Stimulated activated CD4-positive, alpha-beta T cell treated with anti-CD3 and anti-CD28 coated beads, TNF-alpha, amount 100 ng/mL, for 48 hours (primary cell): ENCODE results near the gene PGAP3.

Experiments
- DNase-seq, 3 donors: peaks; one replicate each; pipeline ENCODE4 v3.0.0-alpha.2; 2020; ENCODE audit warnings: low read depth in 3 of 3

Gene PGAP3

DNA sequence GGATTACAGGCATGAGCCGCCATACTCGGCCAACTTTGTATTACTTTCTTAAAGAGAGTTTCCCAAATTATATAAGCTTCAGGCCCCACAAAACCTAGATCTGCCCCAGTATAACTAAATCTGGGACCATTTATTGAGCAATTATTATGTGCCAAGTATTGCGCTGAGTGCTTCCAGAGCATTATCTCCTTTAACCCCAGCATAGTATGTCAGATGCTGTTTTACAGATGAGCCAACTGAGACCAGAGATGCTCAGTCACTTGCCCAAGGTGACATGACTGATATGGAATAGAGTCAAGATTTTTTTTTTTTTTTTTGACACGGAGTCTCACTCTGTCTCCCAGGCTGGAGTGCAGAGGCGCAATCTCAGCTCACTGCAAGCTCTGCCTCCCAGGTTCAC lies 10.1 kb upstream of the PGAP3 start:
- DNase-seq = no peak

DNA sequence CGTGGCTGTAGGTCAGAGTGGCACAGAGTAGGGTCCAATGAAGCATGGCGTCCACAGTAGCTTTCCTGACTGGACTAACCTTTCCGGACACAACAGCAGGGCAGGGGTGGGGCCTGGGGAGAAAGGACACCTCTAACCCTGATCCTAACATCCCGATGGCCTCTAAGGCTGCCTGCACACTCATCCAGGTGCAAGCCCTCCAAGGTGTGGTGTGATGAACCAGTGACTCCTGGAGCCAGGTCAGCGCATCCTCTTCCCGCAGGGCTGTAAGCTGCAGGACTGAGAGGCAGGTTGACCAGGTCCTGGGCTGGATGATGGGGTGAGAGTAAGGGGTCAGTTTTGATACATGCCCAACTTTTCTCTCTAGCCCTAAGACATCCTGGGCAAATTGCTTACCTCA lies 8.9 kb upstream of the PGAP3 start:
- DNase-seq = no peak

DNA sequence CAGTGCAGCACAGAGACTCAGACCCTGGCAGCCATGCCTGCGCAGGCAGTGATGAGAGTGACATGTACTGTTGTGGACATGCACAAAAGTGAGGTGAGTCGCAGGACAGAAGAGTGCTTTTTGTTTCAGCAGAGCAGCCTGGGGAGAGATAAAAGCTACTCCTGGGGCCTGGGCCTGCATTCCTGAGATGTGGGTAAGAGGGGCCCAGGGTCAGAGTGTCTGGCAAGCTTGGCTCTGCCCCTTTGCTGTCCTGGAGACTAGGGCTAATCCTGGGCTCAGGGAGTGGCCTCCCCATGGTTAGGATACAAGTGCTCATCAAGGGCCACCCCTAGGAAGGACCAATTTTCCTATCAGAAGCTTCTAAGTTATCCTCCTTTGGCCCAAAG lies 7.2 kb upstream of the PGAP3 start:
- DNase-seq = no peak

DNA sequence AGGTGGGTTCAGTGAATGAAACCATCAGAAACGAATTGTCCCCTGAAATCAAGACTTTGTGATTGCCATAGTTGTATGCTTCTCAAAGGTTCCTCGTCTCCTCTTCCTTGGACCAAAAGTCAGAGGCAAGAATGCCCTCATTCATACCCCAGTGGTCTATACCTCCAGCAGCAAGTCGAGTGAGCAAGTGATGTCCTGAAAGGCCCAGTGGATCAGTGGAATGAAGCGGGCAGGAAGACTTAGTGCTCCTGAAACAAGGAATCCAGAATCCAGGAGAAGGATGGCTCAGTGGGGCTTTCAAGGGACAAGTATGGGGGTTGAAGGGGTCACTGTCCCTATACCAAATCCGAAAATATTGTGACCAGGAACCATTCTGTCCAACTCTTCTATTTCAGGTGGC lies 6.7 kb upstream of the PGAP3 start:
- no peak for DNase-seq

DNA sequence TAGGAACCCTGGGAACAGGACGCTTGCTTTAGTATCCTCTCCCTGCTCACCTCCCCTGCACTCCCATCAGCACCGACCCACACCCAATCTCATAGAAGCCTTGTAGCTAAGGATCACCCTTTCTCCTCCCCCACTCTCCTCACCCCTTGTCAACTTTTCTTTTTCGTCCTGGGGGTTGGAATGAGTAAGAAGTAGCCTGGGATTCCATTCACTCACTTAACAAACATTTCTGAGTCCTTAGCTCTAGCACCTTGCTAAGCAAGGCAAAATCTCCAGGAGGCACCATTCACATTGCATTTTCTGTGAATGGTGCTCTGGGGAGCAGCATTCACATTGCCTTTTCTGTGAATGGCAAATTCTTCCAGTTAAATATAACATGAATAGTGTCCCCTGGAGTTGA lies 1.1 kb upstream of the PGAP3 start:
- DNase-seq = no peak

DNA sequence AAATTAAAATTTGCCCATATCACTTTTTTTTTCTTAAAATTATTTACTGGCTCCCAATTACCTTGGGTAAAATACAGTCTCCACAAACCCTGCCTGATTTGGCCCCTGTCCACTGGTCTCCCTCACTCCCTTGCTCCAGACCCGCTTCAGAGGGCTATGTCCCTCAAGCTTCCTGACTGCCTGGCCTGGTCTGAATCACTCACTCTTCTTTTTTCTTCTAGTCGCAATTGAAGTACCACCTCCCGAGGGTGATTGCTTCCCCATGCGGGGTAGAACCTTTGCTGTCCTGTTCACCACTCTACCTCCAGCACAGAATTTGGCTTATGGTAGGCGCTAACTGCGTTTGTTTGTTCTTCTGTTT lies 598 bp upstream of the PGAP3 start:
- no peak for DNase-seq

DNA sequence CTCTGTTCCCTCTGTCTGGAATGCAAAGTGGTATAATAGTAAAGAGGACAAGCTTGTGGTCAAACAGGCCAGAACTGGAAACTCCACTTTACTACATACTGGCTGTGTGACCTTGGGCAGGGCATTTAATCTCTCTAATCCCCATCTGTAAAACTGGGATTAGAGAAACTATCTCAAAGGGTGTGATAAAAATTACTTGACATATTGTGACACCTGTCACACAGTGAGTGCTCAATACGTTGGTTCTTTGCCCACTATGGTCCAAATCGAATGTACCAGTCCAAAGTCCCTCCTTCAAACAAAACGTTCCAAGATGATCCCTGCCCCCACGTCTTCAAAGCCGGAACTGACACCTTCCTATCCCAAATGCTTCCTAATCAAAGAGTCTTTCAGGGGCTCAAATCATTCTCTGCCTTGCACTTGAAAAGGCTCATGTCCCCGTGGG lies 734 bp downstream of the PGAP3 start:
- no peak for DNase-seq

DNA sequence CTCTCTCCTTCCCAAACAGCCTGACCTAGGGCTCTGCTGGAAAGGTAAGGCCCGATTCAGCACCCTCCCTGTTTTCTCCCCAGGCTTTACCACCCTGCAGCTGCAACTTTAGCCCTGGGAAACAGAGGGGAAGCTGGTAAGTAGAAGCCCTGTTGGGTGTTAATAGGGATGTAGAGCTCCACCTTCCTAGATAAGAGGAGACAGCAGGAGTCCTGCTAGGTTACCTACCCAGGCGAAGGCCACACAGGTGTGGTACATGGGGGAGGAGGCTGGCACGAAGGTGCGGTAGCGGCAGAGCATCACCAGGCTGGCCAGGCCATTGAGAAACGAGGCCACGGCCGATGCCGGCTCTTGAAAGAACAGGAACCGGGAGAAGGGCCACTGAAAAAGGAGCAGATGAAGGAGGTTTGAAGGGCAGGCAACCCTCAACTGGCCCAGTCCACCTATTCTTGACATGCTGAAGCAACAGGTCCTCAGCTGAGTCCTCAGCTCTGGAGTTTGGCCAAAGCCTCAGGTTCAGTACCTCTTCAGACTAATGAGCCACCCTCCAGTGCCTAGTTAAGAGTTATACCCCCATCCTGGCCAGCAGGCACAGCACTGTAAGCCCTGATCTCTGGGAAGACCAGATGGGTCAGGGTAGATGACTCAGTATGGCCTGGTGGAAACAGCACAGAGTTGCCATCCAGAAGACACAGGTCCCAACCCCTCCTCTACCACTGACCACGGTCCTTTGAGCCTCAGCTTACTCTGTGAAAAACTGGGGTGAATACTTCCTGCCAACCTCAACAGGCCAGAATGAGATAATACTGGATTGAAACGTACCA lies 3.3 kb downstream of the PGAP3 start:
- no peak for DNase-seq

DNA sequence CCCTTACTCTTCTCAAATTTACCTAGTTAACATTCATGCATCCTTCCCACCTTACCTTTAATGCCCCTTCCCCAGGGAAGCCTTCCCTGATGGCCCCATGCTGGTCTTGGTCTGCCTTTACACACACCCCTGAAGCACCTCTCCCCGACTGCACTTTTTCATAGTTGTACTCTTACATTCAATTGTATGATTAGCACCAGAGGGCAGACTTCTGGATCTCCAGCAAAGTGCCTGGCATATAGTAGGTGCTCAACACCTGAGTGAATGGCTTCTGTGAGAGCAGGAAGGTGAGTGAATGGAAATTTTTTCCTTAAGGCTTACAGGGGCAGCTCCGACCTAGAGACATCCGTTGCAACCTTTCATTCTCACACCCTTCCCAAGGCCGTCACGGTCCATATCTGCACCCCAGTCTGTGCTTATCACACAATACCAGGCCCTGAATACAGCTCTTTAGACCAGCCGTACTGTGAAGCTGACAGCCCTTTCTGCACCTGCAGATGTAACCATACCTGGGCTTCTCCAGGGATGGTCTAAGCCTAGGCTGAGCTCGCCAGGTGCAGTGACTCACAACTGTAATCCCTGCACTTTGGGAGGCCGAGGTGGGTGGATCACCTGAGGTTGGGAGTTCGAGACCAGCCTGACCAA lies 4.4 kb downstream of the PGAP3 start:
- no peak for DNase-seq

DNA sequence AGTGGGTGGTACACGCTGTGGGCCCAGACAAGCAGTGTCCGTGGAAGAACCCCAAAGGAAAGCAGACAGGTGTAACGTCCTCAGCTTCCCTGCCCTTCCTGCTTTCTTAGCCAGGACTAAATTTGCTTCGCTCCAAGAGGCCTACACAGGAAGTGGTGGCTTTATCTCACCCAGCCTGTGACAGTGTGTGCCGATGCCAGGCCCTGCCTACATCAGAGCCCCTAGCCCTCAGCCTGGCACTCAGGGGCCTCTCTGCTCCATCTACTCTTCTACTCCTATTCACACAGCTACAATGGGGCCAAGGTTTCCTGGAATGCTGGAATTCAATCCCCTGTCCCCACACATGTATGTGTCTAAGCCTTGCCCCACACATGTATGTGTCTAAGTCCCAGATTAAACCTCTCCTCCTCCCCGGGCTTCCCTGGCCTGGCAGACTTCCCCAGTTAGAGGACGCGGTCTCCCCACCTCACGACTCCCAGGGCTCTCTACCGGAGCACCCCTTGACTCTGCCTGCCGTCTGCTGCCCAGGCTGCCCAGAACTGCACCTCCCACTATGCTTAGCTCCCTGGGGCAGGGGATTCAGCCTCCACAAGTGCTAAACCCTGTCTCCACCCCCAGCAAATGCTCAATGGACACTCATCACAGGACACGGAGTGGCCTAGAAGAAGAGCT lies 8.2 kb downstream of the PGAP3 start:
- DNase-seq = no peak

DNA sequence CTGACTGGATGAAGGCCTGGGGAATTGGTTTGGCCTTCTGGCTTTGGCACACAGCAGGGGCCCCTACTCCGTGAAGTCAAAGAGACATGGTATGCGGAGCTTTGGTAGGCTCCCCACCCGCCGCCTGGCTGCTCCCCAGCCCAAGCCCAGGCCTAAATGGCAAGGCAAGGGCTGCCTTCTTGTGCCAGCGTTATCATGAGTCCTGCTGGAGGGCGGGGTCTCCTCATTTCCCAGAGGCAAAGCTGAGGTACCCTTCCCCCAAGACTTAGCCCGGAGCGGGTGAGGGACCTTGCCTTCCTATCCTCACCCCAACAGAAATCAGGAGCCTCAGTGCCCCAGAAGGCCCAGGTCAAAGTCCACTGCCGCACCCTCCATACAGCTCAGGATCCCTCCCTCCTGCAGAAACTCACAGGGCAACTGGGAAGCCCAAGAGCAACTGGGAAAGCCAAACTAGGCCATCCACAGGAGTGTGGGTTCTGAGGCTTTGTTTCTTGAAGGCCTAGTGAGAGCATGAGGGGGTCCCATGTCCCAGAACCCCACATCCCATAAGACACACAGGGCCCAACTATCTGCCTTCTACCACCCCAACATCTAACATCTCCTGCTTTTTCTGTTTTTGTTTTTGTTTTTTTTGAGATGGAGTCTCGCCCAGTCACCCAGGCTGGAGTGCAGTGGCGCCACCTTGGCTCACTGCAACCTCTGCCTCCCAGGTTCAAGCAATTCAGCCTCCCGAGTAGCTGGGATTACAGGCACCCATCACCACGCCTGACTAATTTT lies 9.3 kb downstream of the PGAP3 start:
- no peak for DNase-seq

DNA sequence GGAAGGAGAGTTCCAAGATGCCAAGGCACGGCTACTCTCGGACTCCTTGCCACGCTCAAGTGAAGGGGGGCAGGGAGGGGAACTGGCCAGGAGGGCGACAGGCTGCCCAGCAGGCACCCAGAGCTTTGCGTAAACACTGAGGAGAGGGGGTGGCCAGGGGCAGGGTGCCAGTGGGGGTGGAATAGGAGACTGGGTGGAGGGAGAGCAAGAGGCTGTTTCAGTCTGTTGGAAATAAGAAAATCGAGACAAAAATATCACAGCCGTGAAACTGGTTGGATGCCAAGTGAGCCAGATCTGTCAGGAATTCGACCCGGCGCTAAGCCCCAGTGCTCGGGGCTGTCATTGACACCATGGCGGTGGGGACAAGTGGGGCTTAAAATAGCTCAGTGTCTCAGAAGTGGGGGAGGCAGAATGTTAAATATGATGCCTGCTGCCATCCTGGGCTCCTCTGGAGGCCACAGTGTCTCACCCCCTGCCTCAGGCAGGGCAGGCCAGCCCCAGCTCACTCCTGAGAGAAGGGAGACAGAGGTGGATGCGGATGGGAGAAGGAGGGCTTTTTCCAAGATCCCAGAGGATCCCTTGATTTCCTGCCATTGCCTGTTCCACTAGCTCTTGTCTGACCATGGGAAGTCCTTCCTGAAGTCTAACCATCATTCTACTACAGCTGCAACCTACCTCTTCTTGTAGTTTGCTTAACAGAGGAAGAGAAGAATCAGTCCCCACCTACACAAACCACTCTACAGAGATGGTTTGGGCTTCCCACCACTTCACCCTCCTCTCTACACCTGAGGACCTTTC lies 10.1 kb downstream of the PGAP3 start:
- DNase-seq = no peak

DNA sequence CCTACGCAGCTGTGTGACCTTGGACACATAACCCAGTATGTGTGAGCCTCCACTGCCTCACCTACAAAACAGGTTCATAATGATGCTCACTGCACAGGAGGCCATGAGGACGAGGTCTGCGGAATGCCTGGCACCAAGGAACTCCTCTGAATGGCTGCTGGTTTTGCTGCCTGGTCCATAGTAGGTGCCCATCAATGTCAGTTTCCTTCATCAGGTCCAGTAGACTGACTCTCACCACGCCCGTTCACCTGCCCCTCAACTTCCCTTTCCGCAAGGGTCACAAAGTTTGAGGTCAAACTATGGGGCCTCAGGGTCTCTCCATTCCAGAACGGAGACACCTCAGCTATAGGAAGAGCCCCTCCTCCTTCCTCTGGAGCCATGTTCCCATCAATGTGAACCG lies 10.8 kb downstream of the PGAP3 start:
- DNase-seq = no peak

DNA sequence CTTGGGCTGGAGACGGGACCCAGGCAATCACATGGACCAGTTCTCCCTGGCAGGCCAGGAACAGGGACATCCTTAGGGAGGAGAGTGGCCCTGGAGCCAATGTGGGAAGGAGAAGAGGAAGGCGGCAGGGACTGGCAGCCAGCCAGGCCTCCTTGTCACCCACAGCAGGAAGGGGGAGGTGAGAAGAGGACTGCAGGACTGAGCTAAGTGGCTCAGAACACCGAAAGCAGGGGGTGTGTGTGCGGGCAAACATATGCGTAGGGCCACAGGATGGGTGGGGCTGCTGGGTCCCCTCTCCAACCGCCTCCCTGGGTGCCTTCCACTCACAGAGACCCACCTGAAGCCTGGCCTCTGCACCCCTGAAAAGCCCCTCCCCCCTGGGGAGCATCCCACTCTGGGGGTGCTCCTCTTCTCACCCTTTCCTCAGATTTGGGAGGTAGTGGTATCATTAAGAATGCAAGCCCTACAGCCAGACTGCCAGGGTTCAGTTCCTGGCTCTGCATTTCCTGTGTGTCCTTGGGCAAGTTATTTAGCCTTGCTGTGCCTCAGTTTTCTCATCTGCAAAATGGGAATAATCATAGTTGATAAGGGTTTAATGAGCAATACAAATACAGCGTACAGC lies 11.5 kb downstream of the PGAP3 start:
- DNase-seq = no peak

DNA sequence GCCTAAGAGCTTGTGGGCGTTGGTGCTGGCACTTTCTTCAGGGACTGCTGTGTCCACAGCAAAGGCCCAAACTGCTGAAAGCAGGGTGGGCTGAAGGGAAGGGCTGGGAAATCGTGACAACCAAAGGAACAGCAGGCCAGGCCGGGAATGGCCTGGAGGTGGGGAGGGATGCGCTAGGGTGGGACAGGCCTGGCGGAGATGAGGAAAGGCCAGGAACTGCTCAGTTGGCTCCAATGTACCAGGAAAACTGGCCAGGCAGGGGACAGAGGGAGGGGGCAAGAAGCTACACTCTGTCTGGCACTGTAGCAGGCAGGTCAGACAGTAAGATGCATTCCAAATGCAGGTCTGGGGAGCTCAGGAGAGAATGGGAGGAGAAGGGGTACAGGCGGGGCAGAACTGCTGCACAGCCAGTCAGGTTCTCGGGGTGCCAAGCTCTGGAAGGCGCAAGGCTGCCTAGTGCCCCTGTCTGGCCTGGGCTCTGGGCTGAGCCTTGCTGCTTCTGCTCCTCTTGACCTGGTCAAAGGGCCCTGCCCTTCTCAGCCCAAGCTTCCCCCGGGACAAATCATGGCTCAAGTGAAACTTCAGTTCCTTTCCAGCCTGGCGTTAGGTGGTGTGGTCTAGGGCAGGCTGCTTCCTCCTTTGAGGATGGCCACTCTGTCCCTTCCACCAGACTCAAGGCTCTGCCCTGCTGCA lies 12.3 kb downstream of the PGAP3 start:
- no peak for DNase-seq

DNA sequence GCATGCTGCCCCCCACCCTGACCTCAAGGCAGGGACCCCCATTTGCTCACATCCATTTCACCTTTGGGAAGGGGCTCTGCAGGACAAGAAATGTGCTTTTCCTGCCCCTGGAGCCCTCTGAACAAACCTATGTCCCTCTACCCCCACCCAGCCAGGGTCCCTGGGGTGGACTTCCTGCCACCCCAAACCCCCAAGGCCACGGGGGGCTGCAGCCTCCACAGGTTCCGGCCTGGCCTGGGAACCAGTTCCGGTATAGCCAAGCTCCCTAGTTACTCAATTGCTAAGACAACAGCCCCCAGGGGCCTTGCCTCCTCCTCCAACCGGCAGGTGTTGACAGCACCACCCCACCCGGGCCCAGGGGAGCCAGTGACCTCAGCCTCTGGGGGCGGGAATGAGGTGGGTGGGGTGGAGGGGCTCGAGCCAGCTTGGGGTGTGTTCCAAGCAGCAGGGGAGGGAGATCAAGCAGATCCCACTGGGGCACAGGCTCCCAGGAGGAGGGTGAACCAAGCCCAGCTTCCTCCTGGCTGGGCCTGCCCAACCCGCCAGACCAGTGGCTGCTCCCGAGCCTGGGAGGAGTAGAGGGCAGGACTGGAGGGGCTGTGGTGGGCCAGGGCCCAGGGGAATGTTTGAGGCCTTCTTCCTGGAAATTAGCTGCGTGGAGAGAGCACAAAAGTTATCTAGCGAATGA lies 13.0 kb downstream of the PGAP3 start:
- DNase-seq = no peak

DNA sequence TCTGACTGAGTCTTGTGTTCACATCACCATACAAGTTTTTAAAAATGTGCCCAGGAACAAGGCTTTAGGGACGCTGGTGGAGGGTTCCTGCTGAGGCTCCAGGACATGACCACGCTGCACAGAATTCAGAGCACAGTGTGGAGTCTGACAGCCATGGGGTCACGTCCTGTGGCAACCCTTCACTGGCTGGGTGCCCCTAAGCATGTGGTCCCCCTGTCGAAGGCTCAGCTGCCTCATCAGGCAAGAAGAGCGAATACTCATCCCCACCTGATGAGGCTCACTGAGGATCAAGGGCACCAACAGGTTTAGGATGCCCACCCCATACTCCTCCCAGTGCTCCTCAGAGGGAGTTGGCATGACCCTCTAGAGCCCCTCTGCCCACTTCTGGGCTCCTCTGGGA lies 13.7 kb downstream of the PGAP3 start:
- DNase-seq = no peak

DNA sequence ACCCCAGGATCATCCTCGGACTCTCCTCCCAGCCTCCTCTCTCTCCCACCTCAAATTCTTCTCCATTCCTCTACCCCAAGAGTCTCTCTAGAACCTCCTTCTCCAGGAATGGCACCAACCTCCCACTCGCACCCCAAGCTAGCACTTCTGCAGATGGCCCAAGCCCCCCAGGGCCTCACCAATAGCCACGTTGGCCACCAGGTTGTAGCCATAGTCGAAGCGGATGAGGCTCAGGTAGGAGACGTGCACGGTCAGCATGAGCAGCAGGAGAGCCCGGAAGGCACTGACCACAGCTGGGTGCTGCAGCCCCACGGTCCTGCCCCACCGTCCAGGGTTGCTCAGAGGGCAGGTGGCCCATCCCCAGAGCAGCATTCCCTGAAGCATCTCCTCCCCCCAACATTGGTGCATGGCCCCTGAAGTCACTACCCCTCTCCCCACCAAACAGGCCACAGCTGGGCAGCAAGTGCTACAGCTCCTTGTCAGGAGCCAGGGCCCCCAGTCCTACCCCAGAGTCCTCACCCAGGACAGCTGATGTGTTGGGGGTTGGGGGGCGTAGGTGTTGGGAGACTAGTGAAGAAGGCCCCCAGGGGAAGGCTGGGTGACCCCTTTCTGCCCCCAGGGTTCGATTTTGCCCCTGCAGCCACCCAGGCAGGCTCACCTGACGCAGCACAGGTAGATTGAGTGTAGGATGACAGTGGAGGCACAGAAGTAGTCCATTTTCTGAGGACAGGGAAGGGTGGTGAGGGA lies 14.3 kb downstream of the PGAP3 start:
- DNase-seq = no peak
